ENCODE results near the gene MUC5B. TPM values are rescaled to one million over a fixed set of nuclear protein-coding genes. Genes with fewer than 3 reads are reported as not detected.

Gene MUC5B
- total and polyA plus RNA-seq, 4 donors, result 0.17 to 0.95 (median 0.50) TPM; not detected in 1

DNA sequence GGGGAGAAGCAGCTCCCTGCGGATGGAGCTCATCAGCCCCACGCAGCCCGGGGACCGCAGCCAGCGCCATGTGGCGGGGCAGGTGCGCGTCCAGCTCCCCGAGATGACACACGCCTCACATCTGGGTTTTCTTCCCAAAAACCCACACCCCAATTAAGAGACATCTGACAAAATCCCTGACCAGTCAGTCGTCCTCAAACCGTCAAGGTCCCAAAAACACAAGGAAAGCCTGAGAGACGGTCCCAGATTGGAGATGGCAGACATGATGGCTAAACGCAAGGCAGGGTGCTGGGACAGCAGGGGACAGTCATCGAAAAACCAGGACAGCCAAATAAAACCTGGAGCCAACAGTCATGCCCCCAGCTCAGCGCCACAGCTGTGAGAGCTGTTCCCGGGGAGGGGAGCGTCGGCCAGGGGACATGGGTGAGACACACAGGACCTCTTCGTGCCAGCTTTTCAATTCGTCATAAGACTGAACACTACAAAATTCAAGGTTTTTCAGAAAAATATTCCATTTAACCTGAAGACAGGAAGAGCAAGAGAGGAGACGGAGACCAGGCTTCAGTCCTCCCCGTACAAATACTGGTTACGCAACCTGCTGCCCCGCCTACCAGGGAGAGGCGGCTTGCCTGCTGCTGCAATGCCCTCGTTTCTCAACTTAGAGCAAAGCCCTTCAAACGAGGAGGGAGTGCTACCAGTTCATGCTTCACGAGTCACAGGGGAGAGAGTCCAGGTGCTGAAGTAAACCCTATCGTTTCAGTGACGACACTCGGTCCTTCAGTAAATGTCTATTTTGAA, 76.0 kb downstream of the MUC5B start:
- Histone ChIP-seq H3K9me3 (ENCODE audit: control insufficient read depth in 4 of 4, low read length in 3 of 4) (no peaks in the 10 kb centered on the region), H3K27ac (ENCODE audit: low read depth in 1 of 2, low read length in 2 of 2) (peak overlapping the region; percentile 89 to 97), H3K4me3 (ENCODE audit: low read depth in 1 of 3, low read length in 3 of 3) (no peak overlapping the region), H3K9ac (ENCODE audit: low read depth in 1 of 2, low read length in 2 of 2) (peak overlapping the region; percentile 3 to 78), H3K27me3 (ENCODE audit: control insufficient read depth in 4 of 4, insufficient read depth in 4 of 4, low read length in 3 of 4) (no peaks in the 10 kb centered on the region), H3K4me1 (ENCODE audit: control insufficient read depth in 4 of 4, insufficient read depth in 4 of 4, low read length in 3 of 4) (peaks cover 30 to 73% (median 51%) of the 10 kb centered on the region in 4 donors), H3K36me3 (ENCODE audit: control insufficient read depth in 4 of 4, insufficient read depth in 3 of 4, low read depth in 1 of 4, low read length in 3 of 4) (peaks cover 0 to 6% (median 2%) of the 10 kb centered on the region in 4 donors)
- peak; percentile 72 for DNase-seq (ENCODE audit: low spot score)
- WGBS, result 43% methylated on average over 32 of the region's 32 CpGs
- TF ChIP-seq JUND (IDR thresholded peaks at IDR 0.05), result peak in 1 of 2 donors; percentile 71
- TF ChIP-seq RAD21 (IDR thresholded peaks at IDR 0.05), result peak in 1 of 2 donors; percentile 49
- TF ChIP-seq GABPA (IDR thresholded peaks at IDR 0.05 in 1 of 2, conservative IDR thresholded peaks at IDR 0.05 in 1 of 2), result peak in 1 of 2 donors; percentile 48
- TF ChIP-seq NR2F2 (IDR thresholded peaks at IDR 0.05), result no peak
- TF ChIP-seq HNF4A (conservative IDR thresholded peaks at IDR 0.05), result peak; percentile 89
- TF ChIP-seq, protein P1, sequence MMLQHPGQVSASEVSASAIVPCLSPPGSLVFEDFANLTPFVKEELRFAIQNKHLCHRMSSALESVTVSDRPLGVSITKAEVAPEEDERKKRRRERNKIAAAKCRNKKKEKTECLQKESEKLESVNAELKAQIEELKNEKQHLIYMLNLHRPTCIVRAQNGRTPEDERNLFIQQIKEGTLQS (IDR thresholded peaks at IDR 0.05), result no peak
- TF ChIP-seq TAF1 (conservative IDR thresholded peaks at IDR 0.05), result no peak
- TF ChIP-seq FOXA1 (IDR thresholded peaks at IDR 0.05), result no peak
- peak; percentile 90 for TF ChIP-seq YY1 (IDR thresholded peaks at IDR 0.05)
- TF ChIP-seq FOXA2 (IDR thresholded peaks at IDR 0.05), result peak; percentile 54
- TF ChIP-seq, protein P2, sequence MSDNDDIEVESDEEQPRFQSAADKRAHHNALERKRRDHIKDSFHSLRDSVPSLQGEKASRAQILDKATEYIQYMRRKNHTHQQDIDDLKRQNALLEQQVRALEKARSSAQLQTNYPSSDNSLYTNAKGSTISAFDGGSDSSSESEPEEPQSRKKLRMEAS (IDR thresholded peaks at IDR 0.05), result peak; percentile 84
- no peak for TF ChIP-seq EGR1 (IDR thresholded peaks at IDR 0.05; ENCODE audit: low read depth in 2 of 2)
- TF ChIP-seq HNF4G (IDR thresholded peaks at IDR 0.05), result peak; percentile 60
- peak; percentile 90 for TF ChIP-seq SP1 (IDR thresholded peaks at IDR 0.05)
- TF ChIP-seq, protein P3, sequence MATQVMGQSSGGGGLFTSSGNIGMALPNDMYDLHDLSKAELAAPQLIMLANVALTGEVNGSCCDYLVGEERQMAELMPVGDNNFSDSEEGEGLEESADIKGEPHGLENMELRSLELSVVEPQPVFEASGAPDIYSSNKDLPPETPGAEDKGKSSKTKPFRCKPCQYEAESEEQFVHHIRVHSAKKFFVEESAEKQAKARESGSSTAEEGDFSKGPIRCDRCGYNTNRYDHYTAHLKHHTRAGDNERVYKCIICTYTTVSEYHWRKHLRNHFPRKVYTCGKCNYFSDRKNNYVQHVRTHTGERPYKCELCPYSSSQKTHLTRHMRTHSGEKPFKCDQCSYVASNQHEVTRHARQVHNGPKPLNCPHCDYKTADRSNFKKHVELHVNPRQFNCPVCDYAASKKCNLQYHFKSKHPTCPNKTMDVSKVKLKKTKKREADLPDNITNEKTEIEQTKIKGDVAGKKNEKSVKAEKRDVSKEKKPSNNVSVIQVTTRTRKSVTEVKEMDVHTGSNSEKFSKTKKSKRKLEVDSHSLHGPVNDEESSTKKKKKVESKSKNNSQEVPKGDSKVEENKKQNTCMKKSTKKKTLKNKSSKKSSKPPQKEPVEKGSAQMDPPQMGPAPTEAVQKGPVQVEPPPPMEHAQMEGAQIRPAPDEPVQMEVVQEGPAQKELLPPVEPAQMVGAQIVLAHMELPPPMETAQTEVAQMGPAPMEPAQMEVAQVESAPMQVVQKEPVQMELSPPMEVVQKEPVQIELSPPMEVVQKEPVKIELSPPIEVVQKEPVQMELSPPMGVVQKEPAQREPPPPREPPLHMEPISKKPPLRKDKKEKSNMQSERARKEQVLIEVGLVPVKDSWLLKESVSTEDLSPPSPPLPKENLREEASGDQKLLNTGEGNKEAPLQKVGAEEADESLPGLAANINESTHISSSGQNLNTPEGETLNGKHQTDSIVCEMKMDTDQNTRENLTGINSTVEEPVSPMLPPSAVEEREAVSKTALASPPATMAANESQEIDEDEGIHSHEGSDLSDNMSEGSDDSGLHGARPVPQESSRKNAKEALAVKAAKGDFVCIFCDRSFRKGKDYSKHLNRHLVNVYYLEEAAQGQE (IDR thresholded peaks at IDR 0.05), result peak; percentile 95
- TF ChIP-seq CTCF (IDR thresholded peaks at IDR 0.05; ENCODE audit: low read depth, low read length, missing input control), result no peak
- peak; percentile 93 for TF ChIP-seq RXRA (IDR thresholded peaks at IDR 0.05)
- peak; percentile 60 for TF ChIP-seq ZBTB33 (IDR thresholded peaks at IDR 0.05)

Data from liver (tissue), 9 donors.